HepG2 (cell line): ENCODE data around the gene APOC1. TPM values are rescaled to one million over a fixed set of nuclear protein-coding genes. Genes with fewer than 3 reads are reported as not detected.

Experiments
- ATF7-NPFF ChIP-seq: sonication (generic); formaldehyde crosslinking; IDR thresholded peaks from 2 replicates; pipeline ENCODE4 v1.8.1; 2023; ENCODE audit warnings: mild to moderate bottlenecking, low read depth, missing genetic modification reagents, moderate library complexity
- BCL3 ChIP-seq: sonication (generic); formaldehyde crosslinking; IDR thresholded peaks from 2 replicates; pipeline ENCODE4 v1.5.1; 2020; ENCODE audit warnings: mild to moderate bottlenecking, missing genetic modification reagents, moderate library complexity
- CEBPG ChIP-seq: IDR thresholded peaks from 2 replicates; pipeline ENCODE4 v1.6.1; 2016
- KDM6A ChIP-seq: IDR thresholded peaks from 2 replicates; pipeline ENCODE4 v1.6.1; 2016; ENCODE audit warnings: low read depth
- NFE2 ChIP-seq: sonication (generic); formaldehyde crosslinking; IDR thresholded peaks from 2 replicates; pipeline ENCODE4 v1.4.0; 2020; ENCODE audit warnings: missing genetic modification reagents
- PATZ1 ChIP-seq: sonication (generic); formaldehyde crosslinking; IDR thresholded peaks from 2 replicates; pipeline ENCODE4 v1.4.0; 2020; ENCODE audit warnings: missing genetic modification reagents
- RBAK ChIP-seq: sonication (generic); formaldehyde crosslinking; IDR thresholded peaks from 2 replicates; pipeline ENCODE4 v1.5.1; 2020; ENCODE audit warnings: mild to moderate bottlenecking, missing genetic modification reagents
- RBM39 ChIP-seq: fragments of 200-400 bp; formaldehyde crosslinking; IDR thresholded peaks from one replicate; pipeline ENCODE4 v1.6.1; 2018; ENCODE audit warnings: antibody characterized with exemption, mild to moderate bottlenecking, low read depth, low read length; ENCODE audit not compliant: poor library complexity, severe bottlenecking
- SP140L ChIP-seq: sonication (generic); formaldehyde crosslinking; IDR thresholded peaks from 2 replicates; pipeline ENCODE4 v1.4.0; 2020; ENCODE audit warnings: missing genetic modification reagents, borderline replicate concordance
- ZNF124 ChIP-seq: sonication (generic); formaldehyde crosslinking; IDR thresholded peaks from 2 replicates; pipeline ENCODE4 v1.4.0; 2020; ENCODE audit warnings: missing genetic modification reagents
- ZNF468 ChIP-seq: sonication (generic); formaldehyde crosslinking; IDR thresholded peaks from 2 replicates; pipeline ENCODE4 v1.8.0; 2022; ENCODE audit warnings: mild to moderate bottlenecking, moderate library complexity, missing genetic modification reagents
- polyA plus RNA-seq, 8 experiments: library from polyadenylated mRNA; depleted of rRNA in 3 of 8; stranded (reverse) in 7 of 8; unstranded in 1 of 8; fragments of >200 nt; fragmentation: Illumina TruSeq in 4 of 8; extraction: Trizol in 4 of 8; gene quantifications; 2 replicates each; pipeline versions ENCODE4 v1.2.1 to v1.2.3, GENCODE V29; 2011 to 2016; ENCODE audit warnings: low read depth in 4 of 8, missing spikeins in 1 of 8, mixed read lengths in 1 of 8; ENCODE audit not compliant: insufficient read depth in 1 of 8
- total RNA-seq, 5 experiments: library from RNA; depleted of rRNA; stranded (reverse); fragments of >200 nt; fragmentation: Illumina TruSeq; extraction: Trizol; gene quantifications; 2 replicates each; pipeline ENCODE4 v1.2.3, GENCODE V29; 2016; ENCODE audit warnings: low read depth in 1 of 5
- TF ChIP-seq, protein P1 (sequence below): sonication (generic); formaldehyde crosslinking; IDR thresholded peaks from 2 replicates; pipeline ENCODE4 v1.4.0; 2020; ENCODE audit warnings: mild to moderate bottlenecking, missing genetic modification reagents
- TF ChIP-seq, protein P2 (sequence below): sonication (generic); formaldehyde crosslinking; IDR thresholded peaks from 2 replicates; pipeline ENCODE4 v1.4.0; 2020; ENCODE audit warnings: mild to moderate bottlenecking, missing genetic modification reagents
- TF ChIP-seq, protein P3 (sequence below): sonication (generic); formaldehyde crosslinking; IDR thresholded peaks from 2 replicates; pipeline ENCODE4 v1.5.0; 2020; ENCODE audit warnings: missing genetic modification reagents
- TF ChIP-seq, protein P4 (sequence below): fragments of 450-650 bp; IDR thresholded peaks from 2 replicates; pipeline ENCODE4 v1.6.1; 2016

The APOC1 gene
- total and polyA plus RNA-seq, 2 of the 13 experiments (the other 11 are each of a cell fraction or from before 2014, with no cell fraction given), result 600 to 1,235 TPM

GRCh38 chr19:44890366-44891015, 23.9 kb upstream of the APOC1 start (continued):
- TF ChIP-seq, protein P1, sequence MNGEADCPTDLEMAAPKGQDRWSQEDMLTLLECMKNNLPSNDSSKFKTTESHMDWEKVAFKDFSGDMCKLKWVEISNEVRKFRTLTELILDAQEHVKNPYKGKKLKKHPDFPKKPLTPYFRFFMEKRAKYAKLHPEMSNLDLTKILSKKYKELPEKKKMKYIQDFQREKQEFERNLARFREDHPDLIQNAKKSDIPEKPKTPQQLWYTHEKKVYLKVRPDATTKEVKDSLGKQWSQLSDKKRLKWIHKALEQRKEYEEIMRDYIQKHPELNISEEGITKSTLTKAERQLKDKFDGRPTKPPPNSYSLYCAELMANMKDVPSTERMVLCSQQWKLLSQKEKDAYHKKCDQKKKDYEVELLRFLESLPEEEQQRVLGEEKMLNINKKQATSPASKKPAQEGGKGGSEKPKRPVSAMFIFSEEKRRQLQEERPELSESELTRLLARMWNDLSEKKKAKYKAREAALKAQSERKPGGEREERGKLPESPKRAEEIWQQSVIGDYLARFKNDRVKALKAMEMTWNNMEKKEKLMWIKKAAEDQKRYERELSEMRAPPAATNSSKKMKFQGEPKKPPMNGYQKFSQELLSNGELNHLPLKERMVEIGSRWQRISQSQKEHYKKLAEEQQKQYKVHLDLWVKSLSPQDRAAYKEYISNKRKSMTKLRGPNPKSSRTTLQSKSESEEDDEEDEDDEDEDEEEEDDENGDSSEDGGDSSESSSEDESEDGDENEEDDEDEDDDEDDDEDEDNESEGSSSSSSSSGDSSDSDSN, result no peak; the same call in 1 of the 2 replicates
- TF ChIP-seq, protein P2, sequence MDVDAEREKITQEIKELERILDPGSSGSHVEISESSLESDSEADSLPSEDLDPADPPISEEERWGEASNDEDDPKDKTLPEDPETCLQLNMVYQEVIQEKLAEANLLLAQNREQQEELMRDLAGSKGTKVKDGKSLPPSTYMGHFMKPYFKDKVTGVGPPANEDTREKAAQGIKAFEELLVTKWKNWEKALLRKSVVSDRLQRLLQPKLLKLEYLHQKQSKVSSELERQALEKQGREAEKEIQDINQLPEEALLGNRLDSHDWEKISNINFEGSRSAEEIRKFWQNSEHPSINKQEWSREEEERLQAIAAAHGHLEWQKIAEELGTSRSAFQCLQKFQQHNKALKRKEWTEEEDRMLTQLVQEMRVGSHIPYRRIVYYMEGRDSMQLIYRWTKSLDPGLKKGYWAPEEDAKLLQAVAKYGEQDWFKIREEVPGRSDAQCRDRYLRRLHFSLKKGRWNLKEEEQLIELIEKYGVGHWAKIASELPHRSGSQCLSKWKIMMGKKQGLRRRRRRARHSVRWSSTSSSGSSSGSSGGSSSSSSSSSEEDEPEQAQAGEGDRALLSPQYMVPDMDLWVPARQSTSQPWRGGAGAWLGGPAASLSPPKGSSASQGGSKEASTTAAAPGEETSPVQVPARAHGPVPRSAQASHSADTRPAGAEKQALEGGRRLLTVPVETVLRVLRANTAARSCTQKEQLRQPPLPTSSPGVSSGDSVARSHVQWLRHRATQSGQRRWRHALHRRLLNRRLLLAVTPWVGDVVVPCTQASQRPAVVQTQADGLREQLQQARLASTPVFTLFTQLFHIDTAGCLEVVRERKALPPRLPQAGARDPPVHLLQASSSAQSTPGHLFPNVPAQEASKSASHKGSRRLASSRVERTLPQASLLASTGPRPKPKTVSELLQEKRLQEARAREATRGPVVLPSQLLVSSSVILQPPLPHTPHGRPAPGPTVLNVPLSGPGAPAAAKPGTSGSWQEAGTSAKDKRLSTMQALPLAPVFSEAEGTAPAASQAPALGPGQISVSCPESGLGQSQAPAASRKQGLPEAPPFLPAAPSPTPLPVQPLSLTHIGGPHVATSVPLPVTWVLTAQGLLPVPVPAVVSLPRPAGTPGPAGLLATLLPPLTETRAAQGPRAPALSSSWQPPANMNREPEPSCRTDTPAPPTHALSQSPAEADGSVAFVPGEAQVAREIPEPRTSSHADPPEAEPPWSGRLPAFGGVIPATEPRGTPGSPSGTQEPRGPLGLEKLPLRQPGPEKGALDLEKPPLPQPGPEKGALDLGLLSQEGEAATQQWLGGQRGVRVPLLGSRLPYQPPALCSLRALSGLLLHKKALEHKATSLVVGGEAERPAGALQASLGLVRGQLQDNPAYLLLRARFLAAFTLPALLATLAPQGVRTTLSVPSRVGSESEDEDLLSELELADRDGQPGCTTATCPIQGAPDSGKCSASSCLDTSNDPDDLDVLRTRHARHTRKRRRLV (CRISPR knock-in tag), result peak; percentile 90; the same call in 1 of the 2 replicates
- TF ChIP-seq, protein P3, sequence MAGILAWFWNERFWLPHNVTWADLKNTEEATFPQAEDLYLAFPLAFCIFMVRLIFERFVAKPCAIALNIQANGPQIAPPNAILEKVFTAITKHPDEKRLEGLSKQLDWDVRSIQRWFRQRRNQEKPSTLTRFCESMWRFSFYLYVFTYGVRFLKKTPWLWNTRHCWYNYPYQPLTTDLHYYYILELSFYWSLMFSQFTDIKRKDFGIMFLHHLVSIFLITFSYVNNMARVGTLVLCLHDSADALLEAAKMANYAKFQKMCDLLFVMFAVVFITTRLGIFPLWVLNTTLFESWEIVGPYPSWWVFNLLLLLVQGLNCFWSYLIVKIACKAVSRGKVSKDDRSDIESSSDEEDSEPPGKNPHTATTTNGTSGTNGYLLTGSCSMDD (CRISPR knock-in tag), result no peak
- TF ChIP-seq SP140L (CRISPR knock-in tag), result no peak
- TF ChIP-seq BCL3 (CRISPR knock-in tag), result no peak
- no peak for TF ChIP-seq ZNF124 (CRISPR knock-in tag)
- TF ChIP-seq ZNF468 (CRISPR knock-in tag), result no peak
- TF ChIP-seq KDM6A (CRISPR knock-in tag), result no peak
- TF ChIP-seq CEBPG, result peak; percentile 60
- TF ChIP-seq ATF7-NPFF (CRISPR knock-in tag), result no peak; the same call in 1 of the 2 replicates
- TF ChIP-seq RBM39, result peak; percentile 96
- TF ChIP-seq RBAK (CRISPR knock-in tag), result no peak
- no peak for TF ChIP-seq NFE2 (CRISPR knock-in tag)
- TF ChIP-seq PATZ1 (CRISPR knock-in tag), result peak; percentile 71
- TF ChIP-seq, protein P4, sequence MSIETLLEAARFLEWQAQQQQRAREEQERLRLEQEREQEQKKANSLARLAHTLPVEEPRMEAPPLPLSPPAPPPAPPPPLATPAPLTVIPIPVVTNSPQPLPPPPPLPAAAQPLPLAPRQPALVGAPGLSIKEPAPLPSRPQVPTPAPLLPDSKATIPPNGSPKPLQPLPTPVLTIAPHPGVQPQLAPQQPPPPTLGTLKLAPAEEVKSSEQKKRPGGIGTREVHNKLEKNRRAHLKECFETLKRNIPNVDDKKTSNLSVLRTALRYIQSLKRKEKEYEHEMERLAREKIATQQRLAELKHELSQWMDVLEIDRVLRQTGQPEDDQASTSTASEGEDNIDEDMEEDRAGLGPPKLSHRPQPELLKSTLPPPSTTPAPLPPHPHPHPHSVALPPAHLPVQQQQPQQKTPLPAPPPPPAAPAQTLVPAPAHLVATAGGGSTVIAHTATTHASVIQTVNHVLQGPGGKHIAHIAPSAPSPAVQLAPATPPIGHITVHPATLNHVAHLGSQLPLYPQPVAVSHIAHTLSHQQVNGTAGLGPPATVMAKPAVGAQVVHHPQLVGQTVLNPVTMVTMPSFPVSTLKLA, result peak; percentile 36
